Posterior vena cava (tissue), 2 donors: ENCODE results near the gene STK40. TPM values are rescaled to one million over a fixed set of nuclear protein-coding genes. Genes with fewer than 3 reads are reported as not detected.
A peak's percentile ranks its signal among the peaks of the same experiment; 100 is the strongest.

ENCODE experiments used
- DNase-seq: peaks from one replicate; pipeline ENCODE4 v3.0.0-alpha.2; 2020; ENCODE audit warnings: low spot score
- intact Hi-C, 2 donors: fragments of 100-400 bp; cut with DNase I; formaldehyde crosslinking; loops; one replicate each; pipeline versions ENCODE4 v1.14.1 to v1.14.2; 2022 to 2023
- total RNA-seq, 2 donors: library from RNA; stranded (reverse); fragmentation: NEBNext Ultra II Directional; extraction: Animal tissue kit (Norgen Biotek cat#: 25700); gene quantifications; one replicate each; pipeline ENCODE4 v1.2.1, GENCODE V29; 2021
- donor health status: DM: yes; HTN: yes; CAD: no.
- donor health status: DM: yes; HTN: yes; CAD: no.

The STK40 gene
- total RNA-seq, 2 donors from 2014 or later, result 68.5 to 94.8 TPM

DNA sequence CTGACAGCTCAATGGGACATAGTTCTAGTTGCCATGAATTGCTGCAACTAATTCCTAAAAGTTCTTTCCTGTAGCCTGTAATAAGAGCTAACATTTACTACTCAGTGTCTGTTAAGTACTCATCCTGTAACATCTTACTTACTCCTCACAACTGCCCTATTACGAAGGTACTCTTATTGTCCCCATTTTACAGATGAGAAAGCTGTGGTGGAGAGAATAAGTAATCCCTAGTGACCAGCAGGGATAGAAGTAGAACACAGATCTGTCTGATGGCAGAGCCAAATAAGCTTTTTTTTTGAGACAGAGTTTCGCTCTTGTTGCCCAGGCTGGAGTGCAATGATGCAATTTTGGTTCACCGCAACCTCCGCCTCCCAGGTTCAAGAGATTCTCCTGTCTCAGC, 3.1 kb downstream of the STK40 start:
- no peak for DNase-seq

GRCh38 chr1:36382231-36382630, 3.5 kb downstream of the STK40 start:
- DNase-seq, result no peak
- intact Hi-C loops, result no loop called here

More for the DNA sequence above, 3.1 kb downstream of the STK40 start:
- intact Hi-C loops, result no loop called here

DNA sequence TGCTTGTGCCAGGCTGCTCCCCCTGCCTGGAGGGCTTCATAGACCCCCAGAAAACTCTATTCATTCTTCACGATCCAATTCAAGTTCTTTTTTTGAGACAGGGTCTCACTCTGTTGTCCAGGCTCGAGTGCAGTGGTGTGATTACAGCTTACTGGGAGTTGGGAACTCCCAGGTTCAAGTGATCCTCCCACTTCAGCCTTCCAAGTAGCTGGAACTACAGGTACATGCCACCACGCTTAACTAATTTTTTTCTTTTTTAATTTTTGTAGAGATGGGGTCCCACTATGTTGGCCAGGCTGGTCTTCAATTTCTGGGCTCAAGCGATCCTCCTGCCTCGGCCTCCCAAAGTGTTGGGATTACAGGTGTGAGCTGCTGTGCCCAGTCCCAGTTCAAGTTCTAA, 4.3 kb downstream of the STK40 start:
- intact Hi-C loops, result no loop called here

DNA sequence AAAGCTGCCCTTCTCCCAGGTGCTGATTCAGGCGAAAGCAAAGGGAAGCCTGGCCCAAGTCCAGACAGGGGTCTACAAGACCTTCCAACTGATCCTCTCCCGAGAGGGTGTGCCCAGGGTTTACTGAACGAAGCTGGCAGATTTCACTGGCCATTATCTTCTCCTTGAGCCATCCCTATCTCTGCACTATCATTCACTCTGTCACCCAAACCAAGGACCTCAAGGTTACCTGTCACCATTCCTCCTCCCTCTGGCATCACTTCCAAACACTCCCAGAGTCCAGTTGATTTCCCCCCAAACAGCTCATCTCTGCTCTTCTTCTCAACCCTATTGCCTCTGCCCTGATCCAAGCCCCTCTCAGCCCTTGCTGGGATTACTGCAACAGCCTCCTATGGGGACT, 4.9 kb downstream of the STK40 start:
- intact Hi-C loops, result no loop called here
- no peak for DNase-seq

More for the DNA sequence above, 4.3 kb downstream of the STK40 start:
- no peak for DNase-seq

- no peak for DNase-seq
- intact Hi-C loops, result no loop called here
Observed at GRCh38 chr1:36380143-36380619, 5.5 kb downstream of the STK40 start.

- intact Hi-C loops, result no loop called here
Observed at GRCh38 chr1:36377791-36378492, 7.8 kb downstream of the STK40 start.

GRCh38 chr1:36372617-36373016, 13.1 kb downstream of the STK40 start:
- intact Hi-C loops, result no loop called here

More at GRCh38 chr1:36377791-36378492, 7.8 kb downstream of the STK40 start:
- DNase-seq, result no peak

DNA sequence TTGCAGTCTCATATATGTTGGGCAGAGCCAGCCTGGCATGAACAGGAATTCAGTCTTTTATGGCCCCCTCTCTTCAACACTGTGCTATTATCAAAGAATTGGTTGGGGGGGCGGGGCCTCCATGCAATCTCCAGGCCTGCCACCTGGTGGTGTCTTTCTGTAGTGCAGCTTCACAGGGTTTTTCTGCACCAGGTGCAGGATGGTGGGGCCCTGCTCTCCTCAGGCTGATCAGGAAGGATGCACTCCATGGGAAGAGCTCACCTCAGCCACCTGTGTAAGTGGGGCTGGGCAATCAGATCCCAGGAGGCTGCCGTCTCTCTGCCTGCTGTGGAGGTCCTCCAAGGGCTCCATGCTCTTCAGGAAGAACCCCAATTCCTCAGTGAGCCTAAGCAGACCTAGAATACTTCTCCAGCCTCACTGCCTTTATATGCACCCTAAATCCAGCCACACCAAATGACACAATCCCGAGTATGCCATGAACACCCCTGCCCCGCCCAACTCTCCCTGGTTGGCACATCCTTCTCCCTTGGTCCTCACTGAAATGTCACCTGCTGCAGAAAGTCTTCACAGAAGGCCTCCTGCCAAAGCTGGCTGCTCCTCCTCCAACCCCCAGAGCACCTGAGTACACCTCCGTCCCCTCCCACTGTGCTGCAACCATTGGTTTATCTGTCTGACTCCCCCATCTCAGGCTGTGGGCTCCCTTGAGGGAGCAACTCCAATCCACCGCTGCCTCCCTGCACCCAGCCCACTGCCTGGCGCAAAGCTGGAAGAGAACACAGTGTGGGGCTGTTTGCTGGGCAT, 16.5 kb downstream of the STK40 start:
- DNase-seq, result peak; percentile 89
- intact Hi-C loops, result loop anchor here in 1 of 2 donors (5.0 kb wide), 1 partner anchor 62 kb away; the partner anchor contains the start of gene SH3D21

More at GRCh38 chr1:36372617-36373016, 13.1 kb downstream of the STK40 start:
- DNase-seq, result no peak

GRCh38 chr1:36367798-36368197, 17.9 kb downstream of the STK40 start:
- intact Hi-C loops, result loop anchor here in 1 of 2 donors (5.0 kb wide), 1 partner anchor 60 kb away; the partner anchor contains the start of gene SH3D21
- DNase-seq, result no peak

DNA sequence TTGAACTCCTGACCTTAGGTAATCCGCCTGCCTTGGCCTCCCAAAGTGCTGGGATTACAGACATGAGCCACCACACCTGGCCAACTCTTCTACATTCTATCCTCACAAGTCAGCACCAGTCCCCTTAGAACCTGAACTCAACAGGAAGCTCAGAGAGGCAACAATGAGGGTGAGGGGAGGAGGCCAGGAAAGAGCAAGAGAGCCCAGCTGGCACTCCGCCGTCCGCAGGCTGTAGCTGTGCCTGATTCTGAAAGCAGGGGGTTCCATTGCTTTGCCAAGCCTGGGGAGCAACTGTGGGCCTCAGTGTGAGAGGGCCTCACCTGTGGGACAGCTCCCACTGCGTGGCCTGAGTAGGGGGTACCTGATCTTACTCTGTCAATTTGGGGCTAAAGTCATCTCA, 18.7 kb downstream of the STK40 start:
- intact Hi-C loops, result loop anchor here in 1 of 2 donors (5.0 kb wide), 1 partner anchor 60 kb away; the partner anchor contains the start of gene SH3D21

GRCh38 chr1:36366091-36366661, 19.5 kb downstream of the STK40 start:
- intact Hi-C loops, result loop anchor here in 1 of 2 donors (5.0 kb wide), 1 partner anchor 59 kb away; the partner anchor contains the start of gene SH3D21
- no peak for DNase-seq

More for the DNA sequence above, 18.7 kb downstream of the STK40 start:
- DNase-seq, result no peak

GRCh38 chr1:36365381-36365780, 20.3 kb downstream of the STK40 start:
- intact Hi-C loops, result loop anchor here in 1 of 2 donors (5.0 kb wide), 1 partner anchor 58 kb away; the partner anchor contains the start of gene SH3D21
- no peak for DNase-seq

GRCh38 chr1:36359911-36360550, 25.7 kb downstream of the STK40 start:
- intact Hi-C loops, result no loop called here
- DNase-seq, result no peak

DNA sequence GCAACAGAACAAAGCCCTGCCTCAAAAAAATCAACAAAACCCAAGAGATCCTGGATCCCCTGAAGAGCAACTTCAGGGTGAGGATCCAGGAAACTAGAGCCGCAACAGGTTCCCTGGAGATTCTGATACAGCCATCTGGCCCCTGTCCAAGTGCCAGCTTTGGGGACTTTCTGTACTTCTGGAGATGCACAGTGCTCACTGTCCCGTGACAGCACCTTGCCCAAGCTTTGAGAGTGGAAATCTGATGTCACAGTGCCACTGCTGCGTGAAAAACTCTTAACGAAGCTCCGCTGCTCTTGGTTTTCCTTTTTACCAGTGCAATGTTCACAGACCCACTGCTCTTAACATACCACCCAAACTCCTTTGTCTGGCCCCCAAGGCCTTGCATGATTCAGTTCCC, 26.3 kb downstream of the STK40 start:
- DNase-seq, result no peak
- intact Hi-C loops, result no loop called here

DNA sequence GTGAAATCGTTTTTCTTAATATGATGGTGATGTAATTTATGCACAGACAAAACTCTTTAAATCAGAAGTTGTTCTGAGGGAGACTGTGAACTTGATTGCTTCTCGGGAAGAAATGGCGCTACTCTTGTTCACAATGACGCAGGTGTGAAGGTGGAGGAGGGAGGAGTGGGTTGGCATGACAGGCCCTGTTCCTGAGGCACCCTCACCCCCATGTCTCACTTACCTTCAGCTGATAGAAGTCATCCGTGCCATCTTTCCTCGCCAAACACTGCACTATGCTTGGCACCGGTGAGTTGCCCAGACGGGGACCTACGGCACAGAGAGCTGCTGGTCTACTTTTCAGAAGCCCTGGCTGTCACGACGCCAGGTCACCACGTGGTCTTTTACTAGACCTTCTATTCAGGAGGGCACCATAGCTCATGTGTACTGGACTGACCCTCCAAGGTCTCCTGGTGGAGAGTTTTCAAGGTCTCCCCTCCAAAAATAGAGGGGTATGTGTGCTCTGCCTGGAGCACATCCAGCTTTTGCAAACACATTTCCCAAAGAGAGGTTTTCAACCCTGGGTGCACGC, 27.1 kb downstream of the STK40 start:
- intact Hi-C loops, result no loop called here
- DNase-seq, result no peak

DNA sequence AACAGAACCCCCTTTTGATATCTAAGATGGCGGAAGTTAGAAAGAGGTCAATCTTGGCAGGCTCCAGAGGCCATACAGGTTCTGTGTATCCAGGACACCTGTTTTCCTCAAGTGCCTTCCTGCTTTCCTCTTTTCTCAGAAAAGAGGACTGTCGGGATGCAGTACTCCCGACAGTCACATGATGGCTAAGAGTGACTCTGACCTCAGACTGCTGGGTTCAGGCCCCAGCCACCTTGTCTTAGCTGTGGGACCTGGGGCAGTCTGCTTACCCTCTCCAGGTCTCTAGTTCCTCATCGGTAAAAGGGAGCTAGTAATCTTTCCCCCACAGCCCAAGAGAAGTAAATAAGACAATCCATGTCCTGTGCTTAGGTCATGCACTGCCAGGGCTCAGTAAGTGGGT, 29.9 kb downstream of the STK40 start:
- DNase-seq, result no peak
- intact Hi-C loops, result no loop called here

- intact Hi-C loops, result no loop called here
- DNase-seq, result no peak
Observed at GRCh38 chr1:36354486-36354885, 31.2 kb downstream of the STK40 start.

- intact Hi-C loops, result no loop called here
- DNase-seq, result no peak
Observed at GRCh38 chr1:36352910-36353878, 32.5 kb downstream of the STK40 start.
